ENCODE data around the gene UGT1A6. TPM values are rescaled to one million over a fixed set of nuclear protein-coding genes. Genes with fewer than 3 reads are reported as not detected.

Gene UGT1A6
- total and polyA plus RNA-seq, 2 experiments from 2014 or later: not detected

DNA sequence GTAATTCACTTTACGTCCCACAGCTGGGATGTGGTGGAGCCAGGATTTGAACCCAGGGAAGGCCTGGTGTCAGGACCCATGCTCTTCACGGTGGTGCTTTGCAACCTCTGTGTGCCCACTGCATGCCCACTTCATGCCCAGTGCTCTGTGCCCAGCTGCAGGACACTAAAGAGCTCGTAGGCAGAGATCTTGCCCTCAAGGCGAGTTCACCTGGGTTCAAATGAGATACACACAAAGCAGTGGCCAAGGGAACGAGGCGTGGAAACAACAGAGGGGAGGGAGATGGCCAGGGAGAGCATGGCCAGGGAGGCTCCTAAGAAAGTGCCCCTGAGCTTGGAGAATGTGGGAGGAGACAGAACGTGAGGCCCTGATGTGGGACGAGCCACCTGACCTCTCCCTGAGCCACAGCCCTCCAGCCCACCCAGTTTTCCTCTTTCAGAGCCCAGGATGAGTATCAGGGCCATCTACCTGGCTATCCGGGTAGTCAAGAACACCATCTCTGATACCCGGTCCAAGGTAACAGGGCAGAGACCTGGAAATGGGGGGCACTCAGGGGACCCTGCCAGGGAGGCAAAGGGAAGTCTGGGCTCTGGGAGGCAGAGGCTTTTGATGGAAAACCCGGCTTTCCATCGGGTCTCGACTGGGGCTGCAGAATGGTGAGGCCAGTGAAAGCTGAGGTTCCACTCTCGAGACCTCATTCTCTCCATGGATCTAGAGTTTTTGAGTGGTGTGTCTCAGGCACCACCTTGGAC is 105.8 kb downstream of the UGT1A6 start (continued):
- TF ChIP-seq ZNF331 (CRISPR knock-in tag; IDR thresholded peaks at IDR 0.05; ENCODE audit: low read depth) (no peak), EZH2phosphoT487 (IDR thresholded peaks at IDR 0.05; ENCODE audit: unreplicated experiment) (no peak), EZH2 (IDR thresholded peaks at IDR 0.05; ENCODE audit: low read depth, unreplicated experiment) (no peak), CREB1 (CRISPR knock-in tag; IDR thresholded peaks at IDR 0.05; ENCODE audit: low read depth) (no peak), POLR2AphosphoS5 (IDR thresholded peaks at IDR 0.05; ENCODE audit: low read depth) (no peak), NANOG (IDR thresholded peaks at IDR 0.05; ENCODE audit: borderline replicate concordance) (no peak), STAT1 (IDR thresholded peaks at IDR 0.05; ENCODE audit: unreplicated experiment) (no peak)
- TF ChIP-seq, protein P1, sequence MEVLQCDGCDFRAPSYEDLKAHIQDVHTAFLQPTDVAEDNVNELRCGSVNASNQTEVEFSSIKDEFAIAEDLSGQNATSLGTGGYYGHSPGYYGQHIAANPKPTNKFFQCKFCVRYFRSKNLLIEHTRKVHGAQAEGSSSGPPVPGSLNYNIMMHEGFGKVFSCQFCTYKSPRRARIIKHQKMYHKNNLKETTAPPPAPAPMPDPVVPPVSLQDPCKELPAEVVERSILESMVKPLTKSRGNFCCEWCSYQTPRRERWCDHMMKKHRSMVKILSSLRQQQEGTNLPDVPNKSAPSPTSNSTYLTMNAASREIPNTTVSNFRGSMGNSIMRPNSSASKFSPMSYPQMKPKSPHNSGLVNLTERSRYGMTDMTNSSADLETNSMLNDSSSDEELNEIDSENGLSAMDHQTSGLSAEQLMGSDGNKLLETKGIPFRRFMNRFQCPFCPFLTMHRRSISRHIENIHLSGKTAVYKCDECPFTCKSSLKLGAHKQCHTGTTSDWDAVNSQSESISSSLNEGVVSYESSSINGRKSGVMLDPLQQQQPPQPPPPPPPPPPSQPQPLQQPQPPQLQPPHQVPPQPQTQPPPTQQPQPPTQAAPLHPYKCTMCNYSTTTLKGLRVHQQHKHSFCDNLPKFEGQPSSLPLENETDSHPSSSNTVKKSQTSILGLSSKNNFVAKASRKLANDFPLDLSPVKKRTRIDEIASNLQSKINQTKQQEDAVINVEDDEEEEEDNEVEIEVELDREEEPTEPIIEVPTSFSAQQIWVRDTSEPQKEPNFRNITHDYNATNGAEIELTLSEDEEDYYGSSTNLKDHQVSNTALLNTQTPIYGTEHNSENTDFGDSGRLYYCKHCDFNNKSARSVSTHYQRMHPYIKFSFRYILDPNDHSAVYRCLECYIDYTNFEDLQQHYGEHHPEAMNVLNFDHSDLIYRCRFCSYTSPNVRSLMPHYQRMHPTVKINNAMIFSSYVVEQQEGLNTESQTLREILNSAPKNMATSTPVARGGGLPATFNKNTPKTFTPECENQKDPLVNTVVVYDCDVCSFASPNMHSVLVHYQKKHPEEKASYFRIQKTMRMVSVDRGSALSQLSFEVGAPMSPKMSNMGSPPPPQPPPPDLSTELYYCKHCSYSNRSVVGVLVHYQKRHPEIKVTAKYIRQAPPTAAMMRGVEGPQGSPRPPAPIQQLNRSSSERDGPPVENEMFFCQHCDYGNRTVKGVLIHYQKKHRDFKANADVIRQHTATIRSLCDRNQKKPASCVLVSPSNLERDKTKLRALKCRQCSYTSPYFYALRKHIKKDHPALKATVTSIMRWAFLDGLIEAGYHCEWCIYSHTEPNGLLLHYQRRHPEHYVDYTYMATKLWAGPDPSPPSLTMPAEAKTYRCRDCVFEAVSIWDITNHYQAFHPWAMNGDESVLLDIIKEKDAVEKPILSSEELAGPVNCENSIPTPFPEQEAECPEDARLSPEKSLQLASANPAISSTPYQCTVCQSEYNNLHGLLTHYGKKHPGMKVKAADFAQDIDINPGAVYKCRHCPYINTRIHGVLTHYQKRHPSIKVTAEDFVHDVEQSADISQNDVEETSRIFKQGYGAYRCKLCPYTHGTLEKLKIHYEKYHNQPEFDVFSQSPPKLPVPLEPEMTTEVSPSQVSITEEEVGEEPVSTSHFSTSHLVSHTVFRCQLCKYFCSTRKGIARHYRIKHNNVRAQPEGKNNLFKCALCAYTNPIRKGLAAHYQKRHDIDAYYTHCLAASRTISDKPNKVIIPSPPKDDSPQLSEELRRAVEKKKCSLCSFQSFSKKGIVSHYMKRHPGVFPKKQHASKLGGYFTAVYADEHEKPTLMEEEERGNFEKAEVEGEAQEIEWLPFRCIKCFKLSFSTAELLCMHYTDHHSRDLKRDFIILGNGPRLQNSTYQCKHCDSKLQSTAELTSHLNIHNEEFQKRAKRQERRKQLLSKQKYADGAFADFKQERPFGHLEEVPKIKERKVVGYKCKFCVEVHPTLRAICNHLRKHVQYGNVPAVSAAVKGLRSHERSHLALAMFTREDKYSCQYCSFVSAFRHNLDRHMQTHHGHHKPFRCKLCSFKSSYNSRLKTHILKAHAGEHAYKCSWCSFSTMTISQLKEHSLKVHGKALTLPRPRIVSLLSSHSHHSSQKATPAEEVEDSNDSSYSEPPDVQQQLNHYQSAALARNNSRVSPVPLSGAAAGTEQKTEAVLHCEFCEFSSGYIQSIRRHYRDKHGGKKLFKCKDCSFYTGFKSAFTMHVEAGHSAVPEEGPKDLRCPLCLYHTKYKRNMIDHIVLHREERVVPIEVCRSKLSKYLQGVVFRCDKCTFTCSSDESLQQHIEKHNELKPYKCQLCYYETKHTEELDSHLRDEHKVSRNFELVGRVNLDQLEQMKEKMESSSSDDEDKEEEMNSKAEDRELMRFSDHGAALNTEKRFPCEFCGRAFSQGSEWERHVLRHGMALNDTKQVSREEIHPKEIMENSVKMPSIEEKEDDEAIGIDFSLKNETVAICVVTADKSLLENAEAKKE (CRISPR knock-in tag; IDR thresholded peaks at IDR 0.05): no peak

DNA sequence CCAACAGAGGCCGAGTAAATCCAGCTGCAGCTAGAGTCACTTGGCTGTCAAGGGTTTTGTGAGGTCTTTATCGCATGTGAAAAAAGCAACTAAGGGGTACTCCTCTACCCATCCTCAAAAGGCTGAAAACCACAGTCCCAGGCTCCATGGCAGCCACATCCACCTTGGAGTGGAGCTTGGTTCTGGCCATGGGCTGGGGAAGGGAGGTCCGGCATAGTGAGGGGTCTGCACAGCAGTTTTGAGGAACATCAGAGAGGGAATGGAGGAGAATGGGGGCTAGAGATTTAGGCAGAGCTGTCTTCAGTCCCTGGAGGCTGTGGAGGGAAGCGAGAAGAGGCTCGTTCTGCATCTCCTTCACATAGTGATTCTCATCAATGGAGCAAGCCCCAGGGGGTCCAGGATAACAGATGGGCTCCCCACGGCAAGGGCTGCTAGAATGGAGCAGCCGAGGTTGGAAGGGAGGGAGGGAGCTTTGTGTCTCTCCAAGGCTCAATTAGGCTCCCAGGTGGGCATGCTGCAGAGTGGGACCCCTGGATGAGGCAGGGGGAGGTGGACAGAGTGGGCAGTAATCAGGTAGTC is 106.5 kb downstream of the UGT1A6 start:
- Mint-ChIP-seq H3K27ac (no peak overlapping the region), H3K4me3 (no peak overlapping the region), H3K27me3 (ENCODE audit: insufficient read depth, low read depth, poor library complexity) (peaks cover 3% of the 10 kb centered on the region), H3K4me1 (no peaks in the 10 kb centered on the region), H3K36me3 (ENCODE audit: low read depth) (no peaks in the 10 kb centered on the region; the same call in 2 of the 3 replicates), H3K9me3 (peaks cover 21% of the 10 kb centered on the region)
- H3K79me2 ChIP-seq (replicated peaks; ENCODE audit: insufficient read depth): no peaks in the 10 kb centered on the region
- H3K4me2 ChIP-seq: no peak overlapping the region
- H3F3A ChIP-seq (replicated peaks; ENCODE audit: low read depth): no peaks in the 10 kb centered on the region
- H3K27ac ChIP-seq (ENCODE audit: low read depth): no peak overlapping the region
- DNase-seq (ENCODE audit: low spot score): no peak
- H3K9me2 ChIP-seq (ENCODE audit: insufficient read depth): no peaks in the 10 kb centered on the region
- no peak for ATAC-seq
- H3K4me3 ChIP-seq: no peak overlapping the region
- no peaks in the 10 kb centered on the region for H3K27me3 ChIP-seq (ENCODE audit: insufficient read depth)
- H2AFZ ChIP-seq: no peak overlapping the region
- no peaks in the 10 kb centered on the region for H4K20me1 ChIP-seq (replicated peaks; ENCODE audit: insufficient read depth)
- no peak for TF ChIP-seq ZNF331 (CRISPR knock-in tag; IDR thresholded peaks at IDR 0.05; ENCODE audit: low read depth)
- TF ChIP-seq, protein P2, sequence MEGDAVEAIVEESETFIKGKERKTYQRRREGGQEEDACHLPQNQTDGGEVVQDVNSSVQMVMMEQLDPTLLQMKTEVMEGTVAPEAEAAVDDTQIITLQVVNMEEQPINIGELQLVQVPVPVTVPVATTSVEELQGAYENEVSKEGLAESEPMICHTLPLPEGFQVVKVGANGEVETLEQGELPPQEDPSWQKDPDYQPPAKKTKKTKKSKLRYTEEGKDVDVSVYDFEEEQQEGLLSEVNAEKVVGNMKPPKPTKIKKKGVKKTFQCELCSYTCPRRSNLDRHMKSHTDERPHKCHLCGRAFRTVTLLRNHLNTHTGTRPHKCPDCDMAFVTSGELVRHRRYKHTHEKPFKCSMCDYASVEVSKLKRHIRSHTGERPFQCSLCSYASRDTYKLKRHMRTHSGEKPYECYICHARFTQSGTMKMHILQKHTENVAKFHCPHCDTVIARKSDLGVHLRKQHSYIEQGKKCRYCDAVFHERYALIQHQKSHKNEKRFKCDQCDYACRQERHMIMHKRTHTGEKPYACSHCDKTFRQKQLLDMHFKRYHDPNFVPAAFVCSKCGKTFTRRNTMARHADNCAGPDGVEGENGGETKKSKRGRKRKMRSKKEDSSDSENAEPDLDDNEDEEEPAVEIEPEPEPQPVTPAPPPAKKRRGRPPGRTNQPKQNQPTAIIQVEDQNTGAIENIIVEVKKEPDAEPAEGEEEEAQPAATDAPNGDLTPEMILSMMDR (conservative IDR thresholded peaks at IDR 0.05; ENCODE audit: low read depth in 2 of 2): no peak
- TF ChIP-seq, protein P3, sequence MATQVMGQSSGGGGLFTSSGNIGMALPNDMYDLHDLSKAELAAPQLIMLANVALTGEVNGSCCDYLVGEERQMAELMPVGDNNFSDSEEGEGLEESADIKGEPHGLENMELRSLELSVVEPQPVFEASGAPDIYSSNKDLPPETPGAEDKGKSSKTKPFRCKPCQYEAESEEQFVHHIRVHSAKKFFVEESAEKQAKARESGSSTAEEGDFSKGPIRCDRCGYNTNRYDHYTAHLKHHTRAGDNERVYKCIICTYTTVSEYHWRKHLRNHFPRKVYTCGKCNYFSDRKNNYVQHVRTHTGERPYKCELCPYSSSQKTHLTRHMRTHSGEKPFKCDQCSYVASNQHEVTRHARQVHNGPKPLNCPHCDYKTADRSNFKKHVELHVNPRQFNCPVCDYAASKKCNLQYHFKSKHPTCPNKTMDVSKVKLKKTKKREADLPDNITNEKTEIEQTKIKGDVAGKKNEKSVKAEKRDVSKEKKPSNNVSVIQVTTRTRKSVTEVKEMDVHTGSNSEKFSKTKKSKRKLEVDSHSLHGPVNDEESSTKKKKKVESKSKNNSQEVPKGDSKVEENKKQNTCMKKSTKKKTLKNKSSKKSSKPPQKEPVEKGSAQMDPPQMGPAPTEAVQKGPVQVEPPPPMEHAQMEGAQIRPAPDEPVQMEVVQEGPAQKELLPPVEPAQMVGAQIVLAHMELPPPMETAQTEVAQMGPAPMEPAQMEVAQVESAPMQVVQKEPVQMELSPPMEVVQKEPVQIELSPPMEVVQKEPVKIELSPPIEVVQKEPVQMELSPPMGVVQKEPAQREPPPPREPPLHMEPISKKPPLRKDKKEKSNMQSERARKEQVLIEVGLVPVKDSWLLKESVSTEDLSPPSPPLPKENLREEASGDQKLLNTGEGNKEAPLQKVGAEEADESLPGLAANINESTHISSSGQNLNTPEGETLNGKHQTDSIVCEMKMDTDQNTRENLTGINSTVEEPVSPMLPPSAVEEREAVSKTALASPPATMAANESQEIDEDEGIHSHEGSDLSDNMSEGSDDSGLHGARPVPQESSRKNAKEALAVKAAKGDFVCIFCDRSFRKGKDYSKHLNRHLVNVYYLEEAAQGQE (IDR thresholded peaks at IDR 0.05; ENCODE audit: unreplicated experiment): no peak
- TF ChIP-seq EZH2 (IDR thresholded peaks at IDR 0.05; ENCODE audit: low read depth, unreplicated experiment): no peak
- no peaks in the 10 kb centered on the region for H3K4me1 ChIP-seq (ENCODE audit: insufficient read depth)
- H3K36me3 ChIP-seq (ENCODE audit: insufficient read depth): no peaks in the 10 kb centered on the region

Measured in GM23338 (cell line).